Measurements from ENCODE around the gene KYAT1.

The KYAT1 gene

GRCh38 chr9:128818099-128818838, 63.5 kb downstream of the KYAT1 start, which contains the start of gene ENDOG:
ENDOG (plus strand) TSS chr9:128818500; CDS start chr9:128818685, 185 bp downstream.
- Histone ChIP-seq H3K4me3 (ENCODE audit: low read depth in 1 of 2, low read length in 2 of 2) (peak within 1 kb of the TSS; percentile 27 to 68; a peak in 3 of 4 replicates), H3K4me1 (ENCODE audit: insufficient read depth, low read length) (peaks cover 29% of the 10 kb centered on the region), H3K79me2 (ENCODE audit: insufficient read depth, low read length) (peaks cover 6% of the 10 kb centered on the region; the same call in 1 of the 2 replicates), H3K36me3 (ENCODE audit: insufficient read depth, low read length) (peaks cover 25% of the 10 kb centered on the region), H3K27me3 (ENCODE audit: insufficient read depth, low read length, poor library complexity) (no peaks in the 10 kb centered on the region), H3K9me3 (ENCODE audit: insufficient read depth, low read length, severe bottlenecking) (no peaks in the 10 kb centered on the region), H2AFZ (ENCODE audit: low read depth, low read length) (peak within 1 kb of the TSS; percentile 99), H3K27ac (ENCODE audit: low read length) (peak within 1 kb of the TSS; percentile 79), H3K4me2 (ENCODE audit: insufficient read depth, low read length) (peak within 1 kb of the TSS; percentile 95), H3K9ac (ENCODE audit: low read depth, low read length) (peak within 1 kb of the TSS; percentile 70), H4K20me1 (ENCODE audit: insufficient read depth, low read length) (peaks cover 6% of the 10 kb centered on the region; the same call in 1 of the 2 replicates)
- peak; percentile 90 for ATAC-seq (ENCODE audit: insufficient read depth, low read depth)
- peak; percentile 96 for DNase-seq
- TF ChIP-seq, protein P1, sequence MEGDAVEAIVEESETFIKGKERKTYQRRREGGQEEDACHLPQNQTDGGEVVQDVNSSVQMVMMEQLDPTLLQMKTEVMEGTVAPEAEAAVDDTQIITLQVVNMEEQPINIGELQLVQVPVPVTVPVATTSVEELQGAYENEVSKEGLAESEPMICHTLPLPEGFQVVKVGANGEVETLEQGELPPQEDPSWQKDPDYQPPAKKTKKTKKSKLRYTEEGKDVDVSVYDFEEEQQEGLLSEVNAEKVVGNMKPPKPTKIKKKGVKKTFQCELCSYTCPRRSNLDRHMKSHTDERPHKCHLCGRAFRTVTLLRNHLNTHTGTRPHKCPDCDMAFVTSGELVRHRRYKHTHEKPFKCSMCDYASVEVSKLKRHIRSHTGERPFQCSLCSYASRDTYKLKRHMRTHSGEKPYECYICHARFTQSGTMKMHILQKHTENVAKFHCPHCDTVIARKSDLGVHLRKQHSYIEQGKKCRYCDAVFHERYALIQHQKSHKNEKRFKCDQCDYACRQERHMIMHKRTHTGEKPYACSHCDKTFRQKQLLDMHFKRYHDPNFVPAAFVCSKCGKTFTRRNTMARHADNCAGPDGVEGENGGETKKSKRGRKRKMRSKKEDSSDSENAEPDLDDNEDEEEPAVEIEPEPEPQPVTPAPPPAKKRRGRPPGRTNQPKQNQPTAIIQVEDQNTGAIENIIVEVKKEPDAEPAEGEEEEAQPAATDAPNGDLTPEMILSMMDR (IDR thresholded peaks at IDR 0.05; ENCODE audit: borderline replicate concordance, extremely low read depth, low read length, poor library complexity, severe bottlenecking) = peak; percentile 94
- TF ChIP-seq EZH2 (IDR thresholded peaks at IDR 0.05; ENCODE audit: borderline replicate concordance, low read depth, low read length, severe bottlenecking) = no peak

DNA sequence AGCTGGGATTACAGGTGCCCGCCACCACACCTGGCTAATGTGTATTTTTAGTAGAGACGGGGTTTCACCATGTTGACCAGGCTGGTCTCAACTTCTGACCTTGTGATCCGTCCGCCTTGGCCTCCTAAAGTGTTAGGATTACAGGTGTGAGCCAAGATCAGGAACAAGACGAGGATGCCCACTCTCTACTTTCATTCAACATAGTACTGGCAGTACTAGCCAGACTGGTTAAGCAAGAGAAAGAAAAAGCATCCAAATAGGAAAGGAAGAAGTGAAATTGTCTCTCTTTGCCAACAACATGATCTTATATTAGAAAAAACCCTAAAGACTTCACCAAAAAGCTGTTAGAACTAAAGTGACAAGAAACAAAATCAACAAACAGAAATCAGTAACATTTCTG, 70.9 kb downstream of the KYAT1 start:
- Histone ChIP-seq H3K4me3 (ENCODE audit: low read depth in 1 of 2, low read length in 2 of 2) (no peak overlapping the region), H3K4me1 (ENCODE audit: insufficient read depth, low read length) (no peaks in the 10 kb centered on the region), H3K4me2 (ENCODE audit: insufficient read depth, low read length) (no peak overlapping the region), H4K20me1 (ENCODE audit: insufficient read depth, low read length) (no peaks in the 10 kb centered on the region), H3K27ac (ENCODE audit: low read length) (no peak overlapping the region), H3K36me3 (ENCODE audit: insufficient read depth, low read length) (peaks cover 34% of the 10 kb centered on the region), H3K79me2 (ENCODE audit: insufficient read depth, low read length) (no peaks in the 10 kb centered on the region), H3K9ac (ENCODE audit: low read depth, low read length) (no peak overlapping the region), H3K27me3 (ENCODE audit: insufficient read depth, low read length, poor library complexity) (no peaks in the 10 kb centered on the region), H3K9me3 (ENCODE audit: insufficient read depth, low read length, severe bottlenecking) (no peaks in the 10 kb centered on the region), H2AFZ (ENCODE audit: low read depth, low read length) (no peak overlapping the region)
- ATAC-seq (ENCODE audit: insufficient read depth, low read depth) (no peak), DNase-seq (no peak)
- TF ChIP-seq EZH2 (IDR thresholded peaks at IDR 0.05; ENCODE audit: borderline replicate concordance, low read depth, low read length, severe bottlenecking) = no peak
- TF ChIP-seq, protein P1 (IDR thresholded peaks at IDR 0.05; ENCODE audit: borderline replicate concordance, extremely low read depth, low read length, poor library complexity, severe bottlenecking) = no peak

DNA sequence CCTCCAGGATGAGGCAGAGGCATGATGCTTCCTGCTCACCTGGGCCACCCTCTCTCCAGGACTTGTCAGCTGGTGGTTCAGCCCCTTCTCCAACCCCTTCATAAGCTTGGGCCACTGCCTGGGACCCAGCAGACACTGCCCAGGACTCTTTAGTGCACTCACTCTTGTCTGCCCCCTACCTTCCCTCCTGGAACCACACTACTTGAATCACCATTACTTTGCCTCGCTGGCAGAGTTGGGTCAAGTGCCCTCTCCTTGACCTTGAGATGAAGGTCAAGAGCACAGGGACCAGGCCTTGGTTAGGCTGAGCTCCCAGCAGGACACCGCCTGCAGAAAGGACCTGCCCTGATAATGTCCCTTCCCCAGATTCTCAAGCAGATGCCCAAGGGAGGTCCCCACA, 71.9 kb downstream of the KYAT1 start:
- H3K4me1 ChIP-seq (ENCODE audit: insufficient read depth, low read length) = no peaks in the 10 kb centered on the region
- no peak overlapping the region for H3K27ac ChIP-seq (ENCODE audit: low read length)
- no peak overlapping the region for H2AFZ ChIP-seq (ENCODE audit: low read depth, low read length)
- no peak overlapping the region for H3K4me3 ChIP-seq (ENCODE audit: low read depth in 1 of 2, low read length in 2 of 2)
- no peaks in the 10 kb centered on the region for H3K27me3 ChIP-seq (ENCODE audit: insufficient read depth, low read length, poor library complexity)
- H4K20me1 ChIP-seq (ENCODE audit: insufficient read depth, low read length) = no peaks in the 10 kb centered on the region
- H3K9ac ChIP-seq (ENCODE audit: low read depth, low read length) = no peak overlapping the region
- DNase-seq (no peak), ATAC-seq (ENCODE audit: insufficient read depth, low read depth) (peak; percentile 31; the same call in 1 of the 3 replicates)
- TF ChIP-seq EZH2 (IDR thresholded peaks at IDR 0.05; ENCODE audit: borderline replicate concordance, low read depth, low read length, severe bottlenecking) = no peak
- TF ChIP-seq, protein P1 (IDR thresholded peaks at IDR 0.05; ENCODE audit: borderline replicate concordance, extremely low read depth, low read length, poor library complexity, severe bottlenecking) = peak; percentile 16
- peaks cover 44% of the 10 kb centered on the region for H3K36me3 ChIP-seq (ENCODE audit: insufficient read depth, low read length)
- H3K79me2 ChIP-seq (ENCODE audit: insufficient read depth, low read length) = no peaks in the 10 kb centered on the region
- no peaks in the 10 kb centered on the region for H3K9me3 ChIP-seq (ENCODE audit: insufficient read depth, low read length, severe bottlenecking)
- no peak overlapping the region for H3K4me2 ChIP-seq (ENCODE audit: insufficient read depth, low read length)

Data from DND-41 (cell line).